GM12878 (cell line): ENCODE results near the gene STAC2. TPM values are rescaled to one million over a fixed set of nuclear protein-coding genes. Genes with fewer than 3 reads are reported as not detected.

Source experiments
- ATAC-seq: fragments of 200-7000 bp; cut with Tn5 transposase; 3 replicates; pipeline ENCODE4 v1.9.1; 2020; ENCODE audit warnings: mild to moderate bottlenecking, moderate library complexity
- BruUV-seq: library from RNA; stranded (reverse); fragments of 400-500 nt; replicated peaks from 2 replicates; lab custom pipeline; 2021; lab: Mats Ljungman, UMichigan
- CTCF ChIA-PET: fragments of 300-600 bp; sonication (Branson Sonifier 250); formaldehyde crosslinking; extraction: SDS; loops from one replicate; lab custom pipeline; 2021; ENCODE audit warnings: inconsistent platforms; lab: Yijun Ruan, JAX
- POLR2A ChIA-PET: fragments of 350-600 bp; formaldehyde crosslinking; extraction: SDS; loops from one replicate; lab custom pipeline; 2021; ENCODE audit warnings: inconsistent platforms; lab: Charles Lee
- RAD21 ChIA-PET: fragments of 300-600 bp; sonication (Branson Sonifier 250); formaldehyde crosslinking; loops from one replicate; lab custom pipeline; 2023; ENCODE audit warnings: antibody characterized with exemption; ENCODE audit not compliant: unreplicated experiment; lab: Charles Lee
- SMC1A ChIA-PET: fragments of 300-600 bp; sonication (Branson Sonifier 250); formaldehyde crosslinking; loops from one replicate; lab custom pipeline; 2023; ENCODE audit not compliant: unreplicated experiment, uncharacterized antibody; lab: Charles Lee
- DNase-seq: peaks from one replicate; pipeline ENCODE4 v3.0.0-alpha.2; 2011; ENCODE audit warnings: low read depth, low spot score
- FAIRE-seq: peaks from 3 replicates; lab custom pipeline; 2011; peaks lifted over from hg19 to GRCh38; lab: Jason Lieb, UNC
- H2AFZ ChIP-seq: 2 replicates; pipeline ENCODE4 v1.6.0; 2011; ENCODE audit warnings: low read depth, low read length, control low read depth; ENCODE audit not compliant: control insufficient read depth
- H3K27ac ChIP-seq: 2 replicates; pipeline ENCODE4 v1.5.1; 2011; ENCODE audit warnings: control low read depth; ENCODE audit not compliant: control insufficient read depth, insufficient read depth
- H3K27me3 ChIP-seq, 2 experiments: replicated peaks in 1 of 2; 2 replicates each; pipeline versions ENCODE4 v1.6.0 to v1.6.1; 2011; ENCODE audit warnings: low read length in 1 of 2; ENCODE audit not compliant: control insufficient read depth in 2 of 2, insufficient read depth in 2 of 2
- H3K36me3 ChIP-seq, 2 experiments: 2 replicates each; pipeline ENCODE4 v1.5.1; 2011; ENCODE audit warnings: low read length in 1 of 2; ENCODE audit not compliant: control insufficient read depth in 2 of 2, insufficient read depth in 2 of 2
- H3K4me1 ChIP-seq: 2 replicates; pipeline ENCODE4 v1.6.1; 2011; ENCODE audit warnings: mild to moderate bottlenecking, low read length, moderate library complexity, mixed read lengths; ENCODE audit not compliant: control insufficient read depth, insufficient read depth
- H3K4me2 ChIP-seq: 2 replicates; pipeline ENCODE4 v1.6.0; 2011; ENCODE audit warnings: control low read depth; ENCODE audit not compliant: control insufficient read depth, insufficient read depth
- H3K4me3 ChIP-seq: fragments of 200-600 bp; sonication (generic); 2 replicates; pipeline ENCODE4 v1.5.1; 2016
- H3K79me2 ChIP-seq: 2 replicates; pipeline ENCODE4 v1.6.0; 2011; ENCODE audit warnings: low read length; ENCODE audit not compliant: control insufficient read depth, insufficient read depth
- H3K9ac ChIP-seq: 2 replicates; pipeline ENCODE4 v1.8.0; 2011; ENCODE audit warnings: low read length, control low read depth, mixed read lengths; ENCODE audit not compliant: control insufficient read depth, insufficient read depth
- H3K9me3 ChIP-seq: replicated peaks from 3 replicates; pipeline ENCODE4 v1.5.1; 2011; ENCODE audit warnings: mild to moderate bottlenecking, low read length; ENCODE audit not compliant: control insufficient read depth, insufficient read depth
- H4K20me1 ChIP-seq: 2 replicates; pipeline ENCODE4 v1.6.0; 2011; ENCODE audit not compliant: control insufficient read depth, insufficient read depth
- CBX5 ChIP-seq: sonication (generic); IDR thresholded peaks from 2 replicates; pipeline ENCODE4 v1.6.1; 2016; ENCODE audit warnings: low read depth, moderate library complexity, mild to moderate bottlenecking, inconsistent platforms
- CEBPB ChIP-seq, 2 experiments: fragments of 150-350 bp in 1 of 2; IDR thresholded peaks; 2 replicates each; pipeline ENCODE4 v1.6.1; 2012 to 2014; ENCODE audit warnings: low read depth in 2 of 2, low read length in 2 of 2, borderline replicate concordance in 1 of 2, inconsistent platforms in 1 of 2
- CHD2 ChIP-seq: IDR thresholded peaks from 2 replicates; pipeline ENCODE4 v1.6.1; 2011; ENCODE audit warnings: low read depth, low read length, improper control_type of control experiment, borderline replicate concordance
- EGR1 ChIP-seq, 2 experiments: IDR thresholded peaks; 1 replicate in 1 of 2; 2 replicates in 1 of 2; pipeline ENCODE4 v1.6.1; 2011 to 2012; ENCODE audit warnings: low read depth in 2 of 2, low read length in 2 of 2, borderline replicate concordance in 1 of 2, mild to moderate bottlenecking in 1 of 2, moderate library complexity in 1 of 2
- KLF5 ChIP-seq: fragments of 450-650 bp; IDR thresholded peaks from 2 replicates; pipeline ENCODE4 v1.6.1; 2014; ENCODE audit warnings: mild to moderate bottlenecking; ENCODE audit not compliant: partially characterized antibody
- LARP7 ChIP-seq: fragments of 450-650 bp; IDR thresholded peaks from 2 replicates; pipeline ENCODE4 v1.6.1; 2017; ENCODE audit warnings: mild to moderate bottlenecking
- MTA3 ChIP-seq: IDR thresholded peaks from 2 replicates; pipeline ENCODE4 v1.6.1; 2012; ENCODE audit warnings: low read length, inconsistent platforms, borderline replicate concordance
- MXI1 ChIP-seq: fragments of 150-350 bp; IDR thresholded peaks from 2 replicates; pipeline ENCODE4 v1.6.1; 2011; ENCODE audit warnings: low read depth, mild to moderate bottlenecking, inconsistent platforms, low read length, improper control_type of control experiment
- NBN ChIP-seq: fragments of 450-650 bp; IDR thresholded peaks from 2 replicates; pipeline ENCODE4 v1.6.1; 2016
- POLR2A ChIP-seq: IDR thresholded peaks from 2 replicates; pipeline ENCODE4 v1.6.1; 2011; ENCODE audit warnings: low read depth, mild to moderate bottlenecking, low read length
- POLR2AphosphoS5 ChIP-seq: IDR thresholded peaks from 2 replicates; pipeline ENCODE4 v1.6.1; 2011; ENCODE audit warnings: mild to moderate bottlenecking, low read length, inconsistent platforms
- TAF1 ChIP-seq: IDR thresholded peaks from 2 replicates; pipeline ENCODE4 v1.6.1; 2011; ENCODE audit warnings: mild to moderate bottlenecking, low read depth, low read length, borderline replicate concordance
- TCF12 ChIP-seq: IDR thresholded peaks from 2 replicates; pipeline ENCODE4 v1.6.1; 2011; ENCODE audit warnings: low read depth, mild to moderate bottlenecking, low read length
- WGBS: methylation state at CpG from one replicate; pipeline ENCODE4 v1.1.6; 2016; ENCODE audit warnings: low lambda C conversion rate; ENCODE audit not compliant: insufficient replicate concordance, insufficient coverage; ENCODE audit errors: missing lambda C conversion rate; 5-methylcytosine and 5-hydroxymethylcytosine counted together
- in situ Hi-C: fragments of 300-500 bp; cut with MboI; formaldehyde crosslinking; loops from 9 replicates; pipeline ENCODE4 v1.14.3; 2018; ENCODE audit warnings: mixed read lengths
- intact Hi-C: fragments of 100-400 bp; cut with micrococcal nuclease; formaldehyde crosslinking; loops from one replicate; pipeline ENCODE4 v1.14.2; 2022; ENCODE audit not compliant: unreplicated experiment
- polyA plus RNA-seq, 11 experiments: library from polyadenylated mRNA; depleted of rRNA in 4 of 11; unstranded in 6 of 11; stranded (reverse) in 5 of 11; fragments of >200 nt; fragmentation: Nextera tagmentation in 4 of 11; fragmentation: Illumina TruSeq in 1 of 11; extraction: Ambion mirVana in 4 of 11; extraction: Trizol in 1 of 11; gene quantifications; 1 replicate in 1 of 11; 2 replicates in 10 of 11; pipeline versions ENCODE4 v1.2.1 to v1.2.3, GENCODE V29; 2011 to 2016; ENCODE audit warnings: inconsistent platforms in 2 of 11, missing spikeins in 2 of 11, low read depth in 1 of 11
- total RNA-seq, 4 experiments: library from RNA; depleted of rRNA in 3 of 4; stranded (reverse); fragments of >200 nt in 3 of 4; fragmentation: Illumina TruSeq in 1 of 4; extraction: Trizol in 1 of 4; gene quantifications; 2 replicates each; pipeline versions ENCODE4 v1.2.1 to v1.2.3, GENCODE V29; 2013 to 2021
- TF ChIP-seq, protein P1 (sequence below): fragments of 450-650 bp; IDR thresholded peaks from 2 replicates; pipeline ENCODE4 v1.6.1; 2017; ENCODE audit warnings: mild to moderate bottlenecking, moderate library complexity
- TF ChIP-seq, protein P2 (sequence below): fragments of 450-650 bp; IDR thresholded peaks from 2 replicates; pipeline ENCODE4 v1.6.1; 2018; ENCODE audit warnings: borderline replicate concordance, mild to moderate bottlenecking; ENCODE audit not compliant: partially characterized antibody

Gene STAC2
- total and polyA plus RNA-seq, 10 of the 15 experiments (the other 5 are each of a cell fraction or from before 2014, with no cell fraction given): 0.04 TPM; not detected in 9

DNA sequence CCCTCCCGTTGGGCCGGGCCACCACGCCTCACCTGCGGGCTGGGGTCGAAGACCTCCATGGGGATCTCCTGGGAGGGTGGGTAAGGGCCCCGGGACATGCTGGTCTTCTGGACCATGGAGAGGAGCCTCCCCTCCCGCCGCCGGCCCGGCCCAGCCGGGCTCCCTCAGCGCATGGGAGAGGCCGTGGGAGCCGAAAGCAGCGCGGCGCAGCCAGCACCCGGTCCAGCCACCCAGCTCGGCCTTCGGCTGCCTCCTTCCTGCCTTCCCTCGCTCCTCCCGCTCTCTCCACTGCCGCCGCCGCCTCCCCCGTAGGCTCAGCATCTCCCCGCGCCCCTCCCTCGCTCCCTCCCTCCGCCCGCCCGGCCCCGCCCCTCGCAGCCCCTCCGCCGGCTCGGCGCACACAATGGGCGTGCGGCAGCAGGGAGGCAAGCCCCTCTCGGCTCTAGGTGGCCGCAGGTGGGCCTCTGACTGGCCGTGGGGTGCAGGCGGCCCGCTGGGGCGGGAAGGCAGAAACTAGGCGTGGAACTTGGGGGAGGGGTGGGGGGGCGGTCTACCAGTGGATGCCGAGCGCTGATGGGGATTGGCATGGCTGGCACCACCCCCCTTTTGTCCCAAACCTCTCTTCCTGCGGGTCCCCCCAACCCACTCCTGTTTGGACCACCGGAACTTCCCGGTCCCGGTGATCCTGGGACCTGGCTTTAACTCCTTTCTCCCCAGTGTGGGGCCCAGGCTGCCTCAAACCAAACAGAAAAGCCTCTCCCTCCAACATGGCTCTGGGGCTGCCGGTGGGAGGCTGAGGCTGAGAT is 28.2 kb downstream of the STAC2 start, which contains the start of gene CACNB1:
TSS of gene CACNB1 (minus strand) at position 290 of the 806 bp plus-strand sequence. CDS start at position 116, 174 bp downstream.
- SMC1A ChIA-PET: interaction anchor here (1.3 to 3.0 kb wide), 2 partner anchors 9 to 11 kb away, joined by 5 to 13 read pairs; no protein-coding TSS in a partner anchor
- peaks cover 2% of the 10 kb centered on the region; the same call in 1 of the 2 replicates for H4K20me1 ChIP-seq
- DNase-seq (no peak), ATAC-seq (peak; percentile 71), FAIRE-seq (no peak)
- peaks cover 35% of the 10 kb centered on the region for H3K79me2 ChIP-seq
- WGBS: 4% methylated on average over 24 of the region's 55 CpGs
- H3K4me1 ChIP-seq: peaks cover 25% of the 10 kb centered on the region
- H2AFZ ChIP-seq: peak within 1 kb of the TSS; percentile 66
- in situ Hi-C loops (no loop called here), intact Hi-C loops (no loop called here)
- RAD21 ChIA-PET: interaction anchor here (3.0 kb wide), 1 partner anchor 214 kb away, joined by 14 read pairs; no protein-coding TSS in a partner anchor
- H3K4me3 ChIP-seq: peak within 1 kb of the TSS; percentile 98
- H3K9ac ChIP-seq: peak within 1 kb of the TSS; percentile 69
- no peaks in the 10 kb centered on the region for H3K9me3 ChIP-seq
- peaks cover 5 to 14% of the 10 kb centered on the region in 2 experiments for H3K36me3 ChIP-seq
- CTCF ChIA-PET: interaction anchor here (1.0 kb wide), 1 partner anchor 33 kb away, joined by 3 read pairs; no protein-coding TSS in a partner anchor
- POLR2A ChIA-PET: interaction anchor here (0.5 to 0.6 kb wide), 2 partner anchors 409 to 448 kb away, joined by 3 to 4 read pairs; no protein-coding TSS in a partner anchor
- BruUV-seq: no TSS peak
- H3K27ac ChIP-seq: peak within 1 kb of the TSS; percentile 46
- H3K27me3 ChIP-seq: no peaks in the 10 kb centered on the region
- H3K4me2 ChIP-seq: peak within 1 kb of the TSS; percentile 97
- TF ChIP-seq LARP7 (0 out of 2 replicates have a peak, but pooled peaks have one; percentile 44), KLF5 (no peak), MTA3 (no peak), CHD2 (peak; percentile 14; the same call in 1 of the 2 replicates), MXI1 (no peak; the same call in 1 of the 2 replicates), POLR2A (peak; percentile 83), POLR2AphosphoS5 (peak; percentile 57; the same call in 1 of the 2 replicates), TAF1 (no peak), TCF12 (no peak), NBN (0 out of 2 replicates have a peak, but pooled peaks have one; percentile 20), CEBPB (IDR thresholded peaks at IDR 0.05; ENCODE audit: borderline replicate concordance in 1 of 2, low read depth in 2 of 2, low read length in 2 of 2) (no peak), EGR1 (IDR thresholded peaks at IDR 0.05; ENCODE audit: borderline replicate concordance in 1 of 2, low read depth in 2 of 2, low read length in 2 of 2) (peak in 1 of 2 experiments; percentile 17; a peak in 1 of 3 replicates), CBX5 (no peak)
- TF ChIP-seq, protein P1, sequence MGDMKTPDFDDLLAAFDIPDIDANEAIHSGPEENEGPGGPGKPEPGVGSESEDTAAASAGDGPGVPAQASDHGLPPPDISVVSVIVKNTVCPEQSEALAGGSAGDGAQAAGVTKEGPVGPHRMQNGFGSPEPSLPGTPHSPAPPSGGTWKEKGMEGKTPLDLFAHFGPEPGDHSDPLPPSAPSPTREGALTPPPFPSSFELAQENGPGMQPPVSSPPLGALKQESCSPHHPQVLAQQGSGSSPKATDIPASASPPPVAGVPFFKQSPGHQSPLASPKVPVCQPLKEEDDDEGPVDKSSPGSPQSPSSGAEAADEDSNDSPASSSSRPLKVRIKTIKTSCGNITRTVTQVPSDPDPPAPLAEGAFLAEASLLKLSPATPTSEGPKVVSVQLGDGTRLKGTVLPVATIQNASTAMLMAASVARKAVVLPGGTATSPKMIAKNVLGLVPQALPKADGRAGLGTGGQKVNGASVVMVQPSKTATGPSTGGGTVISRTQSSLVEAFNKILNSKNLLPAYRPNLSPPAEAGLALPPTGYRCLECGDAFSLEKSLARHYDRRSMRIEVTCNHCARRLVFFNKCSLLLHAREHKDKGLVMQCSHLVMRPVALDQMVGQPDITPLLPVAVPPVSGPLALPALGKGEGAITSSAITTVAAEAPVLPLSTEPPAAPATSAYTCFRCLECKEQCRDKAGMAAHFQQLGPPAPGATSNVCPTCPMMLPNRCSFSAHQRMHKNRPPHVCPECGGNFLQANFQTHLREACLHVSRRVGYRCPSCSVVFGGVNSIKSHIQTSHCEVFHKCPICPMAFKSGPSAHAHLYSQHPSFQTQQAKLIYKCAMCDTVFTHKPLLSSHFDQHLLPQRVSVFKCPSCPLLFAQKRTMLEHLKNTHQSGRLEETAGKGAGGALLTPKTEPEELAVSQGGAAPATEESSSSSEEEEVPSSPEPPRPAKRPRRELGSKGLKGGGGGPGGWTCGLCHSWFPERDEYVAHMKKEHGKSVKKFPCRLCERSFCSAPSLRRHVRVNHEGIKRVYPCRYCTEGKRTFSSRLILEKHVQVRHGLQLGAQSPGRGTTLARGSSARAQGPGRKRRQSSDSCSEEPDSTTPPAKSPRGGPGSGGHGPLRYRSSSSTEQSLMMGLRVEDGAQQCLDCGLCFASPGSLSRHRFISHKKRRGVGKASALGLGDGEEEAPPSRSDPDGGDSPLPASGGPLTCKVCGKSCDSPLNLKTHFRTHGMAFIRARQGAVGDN: no peak
- TF ChIP-seq, protein P2, sequence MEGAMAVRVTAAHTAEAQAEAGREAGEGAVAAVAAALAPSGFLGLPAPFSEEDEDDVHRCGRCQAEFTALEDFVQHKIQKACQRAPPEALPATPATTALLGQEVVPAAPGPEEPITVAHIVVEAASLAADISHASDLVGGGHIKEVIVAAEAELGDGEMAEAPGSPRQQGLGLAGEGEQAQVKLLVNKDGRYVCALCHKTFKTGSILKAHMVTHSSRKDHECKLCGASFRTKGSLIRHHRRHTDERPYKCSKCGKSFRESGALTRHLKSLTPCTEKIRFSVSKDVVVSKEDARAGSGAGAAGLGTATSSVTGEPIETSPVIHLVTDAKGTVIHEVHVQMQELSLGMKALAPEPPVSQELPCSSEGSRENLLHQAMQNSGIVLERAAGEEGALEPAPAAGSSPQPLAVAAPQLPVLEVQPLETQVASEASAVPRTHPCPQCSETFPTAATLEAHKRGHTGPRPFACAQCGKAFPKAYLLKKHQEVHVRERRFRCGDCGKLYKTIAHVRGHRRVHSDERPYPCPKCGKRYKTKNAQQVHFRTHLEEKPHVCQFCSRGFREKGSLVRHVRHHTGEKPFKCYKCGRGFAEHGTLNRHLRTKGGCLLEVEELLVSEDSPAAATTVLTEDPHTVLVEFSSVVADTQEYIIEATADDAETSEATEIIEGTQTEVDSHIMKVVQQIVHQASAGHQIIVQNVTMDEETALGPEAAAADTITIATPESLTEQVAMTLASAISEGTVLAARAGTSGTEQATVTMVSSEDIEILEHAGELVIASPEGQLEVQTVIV: no peak
